HUDEP-2 (cell line): ENCODE results near the gene CABLES1.
"Not testable (repeated sequence)": the region's sequence is repeated elsewhere in the genome, so short reads cannot be mapped to it uniquely, and the experiment has no call there.

ENCODE experiments used
- DNase-seq, 76 experiments: peaks; one replicate each; lab custom pipeline; 2025; ENCODE audit not compliant: unreplicated experiment in 76 of 76; lab: John Stamatoyannopoulos, UW

Gene CABLES1

GRCh38 chr18:23134780-23135549, at the start of gene CABLES1:
CABLES1 (plus strand) TSS chr18:23135485; CDS start chr18:23135763, 278 bp downstream.
- DNase-seq, result peak in 30 of 76 experiments; percentile 6 to 59 (median 28)

GRCh38 chr18:23087352-23087751, 47.9 kb upstream of the CABLES1 start:
- no peak for DNase-seq

- DNase-seq, result no peak
These were observed 47.0 kb upstream of the CABLES1 start for GRCh38 chr18:23088310-23088709.

GRCh38 chr18:23091017-23091993, 44.0 kb upstream of the CABLES1 start:
- DNase-seq, result not testable (repeated sequence)

GRCh38 chr18:23092121-23092520, 43.2 kb upstream of the CABLES1 start:
- no peak for DNase-seq

GRCh38 chr18:23093130-23093529, 42.2 kb upstream of the CABLES1 start:
- not testable (repeated sequence) for DNase-seq

- no peak for DNase-seq
These were observed 41.5 kb upstream of the CABLES1 start for GRCh38 chr18:23093772-23094171.

GRCh38 chr18:23094411-23095190, 40.7 kb upstream of the CABLES1 start:
- DNase-seq, result no peak

- no peak for DNase-seq
These were observed 39.8 kb upstream of the CABLES1 start for GRCh38 chr18:23095463-23095862.

GRCh38 chr18:23097016-23097415, 38.3 kb upstream of the CABLES1 start:
- DNase-seq, result not testable (repeated sequence)

- DNase-seq, result no peak
These were observed 35.7 kb upstream of the CABLES1 start for GRCh38 chr18:23099621-23100020.

GRCh38 chr18:23101861-23102432, 33.3 kb upstream of the CABLES1 start:
- no peak for DNase-seq

GRCh38 chr18:23102493-23103261, 32.6 kb upstream of the CABLES1 start:
- no peak for DNase-seq

- no peak for DNase-seq
These were observed 31.8 kb upstream of the CABLES1 start for GRCh38 chr18:23103449-23103848.

GRCh38 chr18:23105030-23105429, 30.3 kb upstream of the CABLES1 start:
- DNase-seq, result no peak

- DNase-seq, result no peak
These were observed 29.6 kb upstream of the CABLES1 start for GRCh38 chr18:23105581-23106219.

- no peak for DNase-seq
These were observed 28.7 kb upstream of the CABLES1 start for GRCh38 chr18:23106575-23106974.

GRCh38 chr18:23107718-23108117, 27.6 kb upstream of the CABLES1 start:
- DNase-seq, result no peak

GRCh38 chr18:23108496-23108895, 26.8 kb upstream of the CABLES1 start:
- DNase-seq, result no peak
